GM12865 (cell line): ENCODE measurements around the gene QSER1.
A peak's percentile ranks its signal among the peaks of the same experiment; 100 is the strongest.
"Not testable (repeated sequence)": the region's sequence is repeated elsewhere in the genome, so short reads cannot be mapped to it uniquely, and the experiment has no call there.

ENCODE experiments used
- DNase-seq: peaks from one replicate; pipeline ENCODE4 v3.0.0; 2010; ENCODE audit warnings: low read depth
- H3K4me3 ChIP-seq: 2 replicates; pipeline ENCODE4 v1.5.1; 2011; ENCODE audit warnings: mild to moderate bottlenecking, low read depth, low read length, control low read depth
- CTCF ChIP-seq: IDR thresholded peaks from 2 replicates; pipeline ENCODE4 v1.5.1; 2011; ENCODE audit warnings: low read length, control low read depth, low read depth, inconsistent platforms; ENCODE audit not compliant: insufficient read depth; ENCODE audit errors: missing control alignments

QSER1 gene

GRCh38 chr11:32932196-32932595 is 39.6 kb downstream of the QSER1 start:
- DNase-seq, result no peak
- no peak overlapping the region for H3K4me3 ChIP-seq
- no peak for TF ChIP-seq CTCF

GRCh38 chr11:32935462-32936029 is 42.9 kb downstream of the QSER1 start:
- no peak for TF ChIP-seq CTCF
- H3K4me3 ChIP-seq, result no peak overlapping the region
- DNase-seq, result no peak

GRCh38 chr11:32936178-32936577 is 43.6 kb downstream of the QSER1 start:
- not testable (repeated sequence) for H3K4me3 ChIP-seq, DNase-seq

GRCh38 chr11:32937283-32937682 is 44.7 kb downstream of the QSER1 start:
- DNase-seq, H3K4me3 ChIP-seq: not testable (repeated sequence)

GRCh38 chr11:32939046-32939445 is 46.4 kb downstream of the QSER1 start:
- DNase-seq, result peak; percentile 38
- no peak overlapping the region for H3K4me3 ChIP-seq
- TF ChIP-seq CTCF, result no peak

- TF ChIP-seq CTCF, result no peak
- no peak overlapping the region for H3K4me3 ChIP-seq
- DNase-seq, result no peak
Observed at GRCh38 chr11:32939866-32940265, 47.3 kb downstream of the QSER1 start.

- TF ChIP-seq CTCF, result no peak
- H3K4me3 ChIP-seq, result no peak overlapping the region
- peak; percentile 36 for DNase-seq
Observed at GRCh38 chr11:32940865-32941264, 48.3 kb downstream of the QSER1 start.

GRCh38 chr11:32947978-32948377 is 55.4 kb downstream of the QSER1 start:
- no peak for TF ChIP-seq CTCF
- no peak overlapping the region for H3K4me3 ChIP-seq
- DNase-seq, result no peak
